Stimulated activated CD8-positive, alpha-beta memory T cell treated with anti-CD3 and anti-CD28 coated beads, Interleukin-7, amount 100 ng/mL, for 1 hour (primary cell): Measurements from ENCODE around the gene SLC25A21.
"Not testable (repeated sequence)": the region's sequence is repeated elsewhere in the genome, so short reads cannot be mapped to it uniquely, and the experiment has no call there.

Source experiments
- DNase-seq, 2 donors: peaks; one replicate each; pipeline ENCODE4 v3.0.0-alpha.2; 2020; ENCODE audit warnings: low read depth in 2 of 2

Gene SLC25A21

GRCh38 chr14:36941783-36942521 is 230.5 kb downstream of the SLC25A21 start:
- no peak for DNase-seq

- no peak for DNase-seq
Measured at GRCh38 chr14:36940476-36940875, 231.9 kb downstream of the SLC25A21 start.

- DNase-seq, result no peak
Measured at GRCh38 chr14:36939265-36939664, 233.1 kb downstream of the SLC25A21 start.

DNA sequence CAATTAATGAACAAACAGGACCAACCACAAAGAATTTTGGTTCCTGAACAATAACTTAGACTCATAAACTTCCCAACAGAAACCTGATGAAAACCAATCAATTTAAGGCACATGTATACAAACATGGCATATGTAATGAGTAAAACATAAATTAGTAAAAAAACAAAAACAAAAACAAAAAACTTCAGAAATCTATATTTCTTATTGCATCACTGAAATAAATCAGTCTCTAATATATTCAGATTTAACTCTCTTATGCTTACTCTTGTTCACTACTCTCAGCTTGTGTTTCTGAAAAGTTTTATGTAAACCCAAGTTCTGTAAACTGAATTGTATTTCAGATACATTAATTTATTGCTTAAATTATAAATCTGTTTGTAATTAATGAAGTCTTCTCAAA is 233.7 kb downstream of the SLC25A21 start:
- DNase-seq, result no peak

DNA sequence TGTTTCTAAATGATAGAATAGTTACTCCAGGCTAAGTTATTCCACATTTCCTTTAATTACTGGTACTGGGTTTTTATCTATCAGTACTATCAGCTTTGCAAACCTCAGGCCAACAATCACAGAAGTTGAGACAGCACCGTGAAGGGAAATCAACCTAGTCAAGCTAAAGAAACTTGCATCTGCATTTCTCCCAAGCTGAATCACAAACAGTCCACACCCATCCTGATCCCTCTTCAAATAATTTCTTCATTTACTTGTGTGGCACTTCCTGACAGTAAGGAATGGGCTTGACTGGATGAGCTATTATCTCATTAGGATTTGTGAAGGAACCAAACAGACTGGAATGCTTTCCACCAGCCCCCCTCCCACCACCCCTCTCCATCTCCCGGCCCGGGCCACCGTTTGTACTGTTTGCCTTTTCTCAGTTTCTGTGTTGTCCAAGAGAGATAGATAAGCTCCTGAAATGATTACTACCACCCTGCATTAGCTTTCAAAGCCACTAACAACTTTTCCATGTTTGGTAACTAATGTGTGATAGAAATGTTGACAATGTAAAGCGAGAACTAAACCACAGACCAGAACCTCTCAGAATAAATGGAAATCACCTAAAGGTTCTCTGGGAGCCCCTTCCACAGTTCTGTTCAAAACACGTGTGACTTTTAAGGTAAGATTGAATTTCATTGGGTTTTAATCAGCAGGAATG is 236.3 kb downstream of the SLC25A21 start:
- no peak for DNase-seq

- no peak for DNase-seq
Measured at GRCh38 chr14:36934304-36934703, 238.1 kb downstream of the SLC25A21 start.

DNA sequence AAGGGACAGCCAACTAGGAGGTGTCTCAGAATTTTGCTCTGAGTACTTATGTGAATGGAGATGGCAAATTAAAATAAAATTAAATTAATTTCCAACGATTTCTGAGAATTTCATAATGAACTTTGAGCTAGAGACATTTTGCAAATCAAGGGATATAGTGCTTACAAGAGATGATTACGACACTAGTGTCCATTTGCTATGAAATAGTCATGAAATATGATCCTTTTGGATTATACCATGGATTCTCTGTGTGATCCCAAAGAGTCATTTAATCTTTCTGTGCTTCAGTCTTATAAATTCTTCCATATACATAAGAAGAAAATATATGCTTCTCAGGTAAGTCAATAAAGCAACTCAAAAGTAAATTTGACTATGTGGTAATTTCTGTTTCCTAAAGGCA is 240.6 kb downstream of the SLC25A21 start:
- no peak for DNase-seq

- no peak for DNase-seq
Measured at GRCh38 chr14:36928432-36928831, 244.0 kb downstream of the SLC25A21 start.

- DNase-seq, result no peak
Measured at GRCh38 chr14:36925094-36925493, 247.3 kb downstream of the SLC25A21 start.

GRCh38 chr14:36916668-36917067 is 255.7 kb downstream of the SLC25A21 start:
- DNase-seq, result no peak

- DNase-seq, result no peak
Measured at GRCh38 chr14:36915081-36915480, 257.3 kb downstream of the SLC25A21 start.

DNA sequence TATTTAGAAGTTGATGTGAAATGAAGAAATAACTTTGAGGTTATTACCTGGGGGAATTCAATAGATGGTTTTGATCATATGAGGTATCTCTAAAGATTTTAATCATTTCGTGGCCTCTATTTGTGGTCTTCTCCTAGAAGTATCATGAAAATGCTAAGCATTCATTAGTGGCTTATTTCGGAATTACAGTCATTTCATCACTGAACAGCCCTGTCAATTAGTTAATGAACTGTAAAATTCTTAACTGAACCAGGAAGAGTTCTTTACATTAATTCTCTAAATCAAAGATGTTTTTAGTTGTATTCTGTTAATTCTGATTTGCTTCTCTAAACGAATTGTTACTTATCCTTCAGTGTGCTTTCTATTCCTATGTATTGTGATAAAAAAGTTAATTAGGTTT is 261.8 kb downstream of the SLC25A21 start:
- no peak for DNase-seq

DNA sequence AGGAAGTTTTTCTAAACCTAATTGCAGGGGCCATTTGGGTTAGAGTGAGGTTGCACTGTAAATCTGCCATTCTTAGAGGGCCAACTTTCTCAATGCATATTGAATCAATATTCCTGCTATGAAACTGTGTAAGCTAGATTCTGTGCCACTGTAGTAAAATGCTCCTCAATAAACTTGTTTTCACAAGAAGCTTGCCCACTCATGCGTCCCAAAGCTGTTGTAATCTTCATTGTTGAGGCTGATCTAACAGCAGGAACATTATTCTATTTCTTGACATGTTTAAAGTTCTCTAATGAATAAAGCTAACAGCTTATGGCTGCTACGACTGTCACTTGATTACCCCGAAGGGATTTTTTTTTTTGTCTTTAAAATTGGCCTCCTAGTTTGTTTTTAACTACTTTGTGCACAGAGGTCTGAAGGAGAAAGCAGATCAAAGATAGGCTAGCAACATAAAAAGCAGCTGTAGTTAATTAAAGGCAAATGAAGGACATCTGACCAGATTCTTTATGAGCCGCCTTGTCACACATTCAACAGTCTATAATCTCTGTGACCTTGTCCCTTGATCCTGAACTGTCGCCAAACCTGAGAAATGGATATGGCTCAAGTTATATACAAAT is 267.0 kb downstream of the SLC25A21 start:
- DNase-seq, result no peak

GRCh38 chr14:36901861-36902260 is 270.5 kb downstream of the SLC25A21 start:
- DNase-seq, result no peak

DNA sequence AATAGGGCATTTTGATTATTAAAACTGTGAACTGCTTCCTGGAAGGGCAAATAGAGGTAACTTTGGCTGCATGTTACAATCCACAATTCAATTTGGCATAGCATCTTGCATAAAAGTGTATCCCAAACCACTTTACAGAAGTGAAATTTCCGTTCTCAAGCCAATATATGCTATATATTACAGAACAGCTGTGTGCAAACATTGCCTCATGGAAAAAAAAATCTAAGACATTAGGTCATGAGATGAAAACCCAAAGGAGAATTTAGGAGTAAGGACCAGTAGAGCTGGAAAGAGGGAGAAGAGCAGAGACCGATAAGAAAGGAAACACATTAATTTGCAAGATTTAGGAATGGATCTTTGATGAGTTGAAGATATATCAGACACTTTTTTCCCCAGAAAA is 271.6 kb downstream of the SLC25A21 start:
- no peak for DNase-seq

DNA sequence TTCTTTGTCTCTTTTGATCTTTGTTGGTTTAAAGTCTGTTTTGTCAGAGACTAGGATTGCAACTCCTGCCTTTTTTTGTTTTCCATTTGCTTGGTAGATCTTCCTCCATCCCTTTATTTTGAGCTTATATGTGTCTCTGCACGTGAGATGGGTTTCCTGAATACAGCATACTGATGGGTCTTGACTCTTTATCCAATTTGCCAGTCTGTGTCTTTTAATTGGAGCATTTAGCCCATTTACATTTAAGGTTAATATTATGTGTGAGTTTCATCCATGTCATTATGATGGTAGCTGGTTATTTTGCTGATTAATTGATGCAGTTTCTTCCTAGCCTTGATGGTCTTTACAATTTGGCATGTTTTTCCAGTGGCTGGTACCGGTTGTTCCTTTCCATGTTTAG is 276.1 kb downstream of the SLC25A21 start:
- not testable (repeated sequence) for DNase-seq

- DNase-seq, result no peak
Measured at GRCh38 chr14:36884049-36884448, 288.4 kb downstream of the SLC25A21 start.

DNA sequence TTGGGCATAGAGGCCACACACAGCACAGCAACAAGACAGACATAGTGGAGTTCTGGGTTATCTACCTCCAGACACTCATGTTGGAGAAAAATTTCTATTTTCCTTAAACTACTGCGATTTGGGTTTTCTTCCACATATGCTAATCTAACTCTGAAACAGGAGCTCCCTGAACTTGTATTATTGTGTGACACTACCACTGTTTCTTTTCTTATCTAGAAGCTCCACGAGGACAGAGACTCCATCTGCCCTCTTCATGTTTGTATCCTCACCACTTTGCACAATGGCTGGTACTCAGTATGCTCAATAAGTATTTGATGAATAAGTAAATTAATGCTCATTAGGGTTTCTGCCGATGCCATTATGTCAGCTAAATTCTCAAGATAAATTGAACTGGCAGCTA is 292.1 kb downstream of the SLC25A21 start:
- no peak for DNase-seq

DNA sequence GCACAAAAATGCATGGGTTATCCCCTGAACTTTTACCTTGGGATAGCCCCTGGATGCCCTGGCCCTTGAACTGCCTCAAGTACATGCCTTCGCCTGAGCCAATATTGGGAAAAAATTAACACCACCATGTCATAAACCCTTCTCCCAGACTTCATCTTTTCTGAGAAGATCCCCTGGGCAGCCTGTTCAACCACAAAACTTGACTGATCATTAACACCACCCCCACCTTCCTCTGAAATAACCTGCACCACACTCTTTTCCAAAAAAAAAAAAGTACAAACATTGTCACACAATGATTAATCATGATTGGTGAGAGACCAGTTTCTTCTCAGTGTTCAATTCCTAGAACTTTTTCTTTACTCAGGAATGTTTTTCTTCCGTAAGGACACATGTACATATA is 292.8 kb downstream of the SLC25A21 start:
- DNase-seq, result no peak

GRCh38 chr14:36874396-36875138 is 297.8 kb downstream of the SLC25A21 start:
- DNase-seq, result no peak

DNA sequence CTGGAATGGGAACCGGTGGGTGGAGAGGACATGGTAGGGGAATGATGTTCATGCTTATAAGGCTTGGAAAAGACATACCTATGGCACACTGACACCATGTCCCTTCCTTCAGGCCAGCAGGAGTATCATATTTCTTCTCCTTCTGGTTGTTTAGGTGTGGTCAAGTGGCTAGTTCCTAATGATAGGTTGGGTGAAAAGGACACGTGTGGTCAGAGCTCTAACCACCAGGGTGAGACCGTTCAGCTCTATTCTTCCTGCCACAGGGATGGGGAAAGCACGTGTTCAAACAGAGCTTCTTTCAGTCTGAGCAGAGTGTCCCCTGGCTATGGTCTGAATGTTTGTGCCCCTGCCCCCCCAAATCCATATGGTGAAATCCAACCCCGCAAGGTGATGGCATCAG is 301.6 kb downstream of the SLC25A21 start:
- DNase-seq, result no peak

DNA sequence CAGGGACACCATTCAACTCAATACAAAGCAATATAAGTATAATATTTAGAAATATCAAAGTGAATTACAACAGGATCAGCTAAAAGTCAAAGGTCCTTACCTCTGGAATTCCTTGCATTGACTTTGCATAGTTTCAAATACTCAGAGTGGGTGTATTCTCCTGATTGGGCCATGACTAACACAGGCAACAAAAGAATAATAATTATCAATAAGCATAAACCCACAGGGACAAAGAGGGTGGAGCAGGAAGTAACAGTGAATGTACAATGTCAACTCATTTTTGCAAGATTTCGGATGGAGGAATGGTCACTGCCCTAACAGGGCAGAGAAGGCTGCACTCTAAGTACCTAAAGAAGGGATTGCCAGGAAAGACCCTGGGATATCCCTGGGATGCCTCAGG is 303.3 kb downstream of the SLC25A21 start:
- no peak for DNase-seq
